ENCODE measurements around the gene RPL36A. TPM values are rescaled to one million over a fixed set of nuclear protein-coding genes. Genes with fewer than 3 reads are reported as not detected.

RPL36A gene
- total RNA-seq, 1 donor from 2014 or later: 110 TPM

DNA sequence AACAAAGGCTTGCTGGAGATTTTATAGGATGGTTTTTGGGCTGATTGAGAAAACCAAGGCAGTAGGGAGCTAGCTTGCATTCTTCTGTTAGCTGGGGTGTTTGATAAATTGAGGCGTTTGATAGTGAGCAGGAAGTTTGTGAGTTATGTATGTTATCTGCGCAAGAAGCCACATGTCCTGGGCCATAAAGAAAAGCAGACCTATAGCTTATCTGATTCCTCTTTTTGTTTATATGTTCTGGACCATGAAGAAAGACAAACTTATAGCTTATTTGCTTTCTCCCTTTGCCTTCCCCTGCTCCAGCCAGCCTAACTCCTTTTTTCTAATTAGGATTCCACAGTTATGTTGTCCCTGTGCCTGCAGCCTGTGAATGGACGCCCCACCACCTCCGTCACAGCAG, 26.4 kb downstream of the RPL36A start:
- no peaks in the 10 kb centered on the region for H3K9me3 Mint-ChIP-seq (ENCODE audit: low read depth)
- H3K4me1 Mint-ChIP-seq (ENCODE audit: low read depth): peaks cover 27% of the 10 kb centered on the region
- no peaks in the 10 kb centered on the region for H3K27me3 Mint-ChIP-seq (ENCODE audit: low read depth)
- peaks cover 1% of the 10 kb centered on the region for H3K36me3 Mint-ChIP-seq (ENCODE audit: low read depth)
- peak overlapping the region; percentile 32 for H3K27ac Mint-ChIP-seq (ENCODE audit: unreplicated experiment)
- no peak for DNase-seq (ENCODE audit: low spot score)
- TF ChIP-seq, protein P1, sequence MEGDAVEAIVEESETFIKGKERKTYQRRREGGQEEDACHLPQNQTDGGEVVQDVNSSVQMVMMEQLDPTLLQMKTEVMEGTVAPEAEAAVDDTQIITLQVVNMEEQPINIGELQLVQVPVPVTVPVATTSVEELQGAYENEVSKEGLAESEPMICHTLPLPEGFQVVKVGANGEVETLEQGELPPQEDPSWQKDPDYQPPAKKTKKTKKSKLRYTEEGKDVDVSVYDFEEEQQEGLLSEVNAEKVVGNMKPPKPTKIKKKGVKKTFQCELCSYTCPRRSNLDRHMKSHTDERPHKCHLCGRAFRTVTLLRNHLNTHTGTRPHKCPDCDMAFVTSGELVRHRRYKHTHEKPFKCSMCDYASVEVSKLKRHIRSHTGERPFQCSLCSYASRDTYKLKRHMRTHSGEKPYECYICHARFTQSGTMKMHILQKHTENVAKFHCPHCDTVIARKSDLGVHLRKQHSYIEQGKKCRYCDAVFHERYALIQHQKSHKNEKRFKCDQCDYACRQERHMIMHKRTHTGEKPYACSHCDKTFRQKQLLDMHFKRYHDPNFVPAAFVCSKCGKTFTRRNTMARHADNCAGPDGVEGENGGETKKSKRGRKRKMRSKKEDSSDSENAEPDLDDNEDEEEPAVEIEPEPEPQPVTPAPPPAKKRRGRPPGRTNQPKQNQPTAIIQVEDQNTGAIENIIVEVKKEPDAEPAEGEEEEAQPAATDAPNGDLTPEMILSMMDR (IDR thresholded peaks at IDR 0.05): no peak
- H3K4me3 Mint-ChIP-seq (ENCODE audit: unreplicated experiment): no peak overlapping the region

DNA sequence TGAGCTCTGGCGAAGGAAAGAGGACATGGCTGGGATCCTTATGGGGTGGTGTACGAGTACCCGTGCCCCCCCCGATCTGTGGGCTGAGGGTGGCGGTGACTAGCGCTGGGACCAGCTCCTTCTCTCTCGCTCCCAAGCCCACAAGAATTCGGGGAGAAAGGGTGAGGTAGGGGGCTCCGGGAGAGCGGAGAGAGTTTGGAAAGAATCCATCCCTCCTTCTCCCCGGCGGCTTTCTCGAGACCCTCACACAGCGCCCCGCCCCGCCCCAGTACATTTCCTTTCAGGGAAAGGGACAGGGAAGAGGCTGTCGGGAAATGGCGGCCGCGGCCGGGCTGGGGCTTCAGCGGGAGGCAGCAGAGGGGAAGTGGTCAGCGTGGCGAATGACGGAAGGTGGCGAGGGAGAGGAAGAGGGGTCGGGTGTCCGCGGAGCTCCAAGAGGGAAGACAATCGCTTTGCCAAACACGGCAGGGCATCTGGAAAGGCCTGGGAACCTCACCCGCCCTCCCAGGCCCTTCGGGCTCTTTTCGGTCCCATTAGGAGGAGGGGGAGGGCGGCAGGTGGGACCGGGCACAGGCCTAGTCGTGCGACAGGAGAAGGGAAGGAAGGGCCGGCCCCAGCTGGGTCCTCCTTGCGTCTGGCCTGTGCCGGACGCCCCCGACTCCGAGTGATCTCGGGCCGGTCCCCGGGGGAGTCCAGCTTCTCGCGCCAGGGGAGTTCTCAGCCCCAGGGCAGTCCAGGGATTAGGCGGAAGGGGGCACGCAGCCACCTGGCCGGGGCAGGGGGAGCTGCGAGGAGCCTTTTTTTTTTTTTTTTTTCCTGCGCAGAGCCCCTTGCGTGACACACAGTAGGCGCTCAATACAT, 27.4 kb downstream of the RPL36A start:
- Mint-ChIP-seq H3K36me3 (ENCODE audit: low read depth) (no peaks in the 10 kb centered on the region), H3K27ac (ENCODE audit: unreplicated experiment) (peak overlapping the region; percentile 99), H3K4me1 (ENCODE audit: low read depth) (peaks cover 27% of the 10 kb centered on the region), H3K9me3 (ENCODE audit: low read depth) (no peaks in the 10 kb centered on the region), H3K27me3 (ENCODE audit: low read depth) (no peaks in the 10 kb centered on the region), H3K4me3 (ENCODE audit: unreplicated experiment) (peak overlapping the region; percentile 90)
- TF ChIP-seq, protein P1 (IDR thresholded peaks at IDR 0.05): peak; percentile 24
- DNase-seq (ENCODE audit: low spot score): peak; percentile 94

DNA sequence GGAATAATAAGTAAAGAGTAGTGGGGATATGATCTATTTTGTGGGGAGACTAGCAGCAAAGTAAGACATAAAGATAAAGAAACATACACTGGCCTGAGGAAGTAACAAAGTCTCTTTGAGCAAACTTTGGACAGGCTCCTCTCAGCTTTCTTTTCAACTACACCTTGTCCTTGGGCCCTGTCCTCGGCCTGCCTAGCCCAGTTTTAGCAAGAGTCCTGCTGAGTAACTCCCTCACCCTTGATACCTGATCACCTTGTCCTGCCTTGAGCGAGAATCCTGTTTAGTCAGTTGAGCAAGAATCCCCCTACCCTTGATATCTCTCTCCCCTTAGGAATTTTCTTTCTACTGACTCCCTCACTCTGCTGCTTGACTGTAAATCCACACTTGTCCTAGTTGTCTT, 28.7 kb downstream of the RPL36A start:
- TF ChIP-seq, protein P1 (IDR thresholded peaks at IDR 0.05): no peak
- peak overlapping the region; percentile 3 for H3K27ac Mint-ChIP-seq (ENCODE audit: unreplicated experiment)
- no peaks in the 10 kb centered on the region for H3K9me3 Mint-ChIP-seq (ENCODE audit: low read depth)
- H3K36me3 Mint-ChIP-seq (ENCODE audit: low read depth): no peaks in the 10 kb centered on the region
- no peaks in the 10 kb centered on the region for H3K27me3 Mint-ChIP-seq (ENCODE audit: low read depth)
- no peak for DNase-seq (ENCODE audit: low spot score)
- peaks cover 27% of the 10 kb centered on the region for H3K4me1 Mint-ChIP-seq (ENCODE audit: low read depth)
- peak overlapping the region; percentile 90 for H3K4me3 Mint-ChIP-seq (ENCODE audit: unreplicated experiment)

DNA sequence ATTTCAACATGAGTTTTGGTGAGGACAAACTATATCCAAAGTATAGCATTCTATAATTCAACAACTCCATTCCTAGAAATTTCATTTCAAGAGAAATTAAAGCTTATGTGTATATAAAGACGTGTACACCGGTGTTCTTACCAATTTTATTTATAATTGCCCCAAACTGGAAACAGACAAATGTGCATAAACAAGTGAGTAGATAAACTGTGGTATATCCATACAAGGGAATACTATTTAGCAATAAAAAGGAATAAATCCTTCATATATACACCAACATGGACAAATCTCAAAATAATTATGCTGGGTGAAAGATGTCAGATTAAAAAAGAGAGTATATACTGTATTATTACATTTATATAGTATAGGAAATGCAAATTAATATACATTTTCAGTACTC, 37.1 kb downstream of the RPL36A start:
- peaks cover 20% of the 10 kb centered on the region for H3K36me3 Mint-ChIP-seq (ENCODE audit: low read depth)
- H3K4me1 Mint-ChIP-seq (ENCODE audit: low read depth): peaks cover 20% of the 10 kb centered on the region
- no peak overlapping the region for H3K27ac Mint-ChIP-seq (ENCODE audit: unreplicated experiment)
- DNase-seq (ENCODE audit: low spot score): no peak
- H3K4me3 Mint-ChIP-seq (ENCODE audit: unreplicated experiment): no peak overlapping the region
- peaks cover 9% of the 10 kb centered on the region for H3K9me3 Mint-ChIP-seq (ENCODE audit: low read depth)
- TF ChIP-seq, protein P1 (IDR thresholded peaks at IDR 0.05): no peak
- H3K27me3 Mint-ChIP-seq (ENCODE audit: low read depth): no peaks in the 10 kb centered on the region

DNA sequence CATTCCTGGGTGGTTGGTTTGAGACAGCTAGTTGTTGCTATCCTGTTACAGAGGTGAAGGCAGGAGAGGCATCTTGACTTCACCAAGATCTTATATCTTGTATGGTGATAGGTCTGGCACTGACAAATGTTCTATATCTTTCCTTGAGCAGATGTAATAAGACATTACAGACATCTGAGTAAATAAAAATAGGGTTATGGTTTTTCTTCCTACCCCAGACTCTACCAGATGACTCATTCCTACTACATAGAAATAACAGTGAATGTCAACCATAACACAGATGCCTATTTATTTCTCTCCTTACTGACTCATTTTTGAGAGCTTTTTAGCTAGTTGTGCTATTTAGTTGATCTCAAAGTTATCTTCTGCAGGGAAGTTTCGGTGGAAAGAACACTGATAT, 39.1 kb downstream of the RPL36A start:
- DNase-seq (ENCODE audit: low spot score): no peak
- Mint-ChIP-seq H3K27me3 (ENCODE audit: low read depth) (no peaks in the 10 kb centered on the region), H3K36me3 (ENCODE audit: low read depth) (peaks cover 19% of the 10 kb centered on the region), H3K4me1 (ENCODE audit: low read depth) (peaks cover 20% of the 10 kb centered on the region), H3K27ac (ENCODE audit: unreplicated experiment) (peak overlapping the region; percentile 62), H3K4me3 (ENCODE audit: unreplicated experiment) (no peak overlapping the region), H3K9me3 (ENCODE audit: low read depth) (peaks cover 5% of the 10 kb centered on the region)
- TF ChIP-seq, protein P1 (IDR thresholded peaks at IDR 0.05): no peak
